Gastroesophageal sphincter (tissue), 3 donors: Measurements from ENCODE around the gene LGALS8.

ENCODE experiments used
- EP300 ChIP-seq: sonication (generic); formaldehyde crosslinking; IDR thresholded peaks from one replicate; pipeline ENCODE4 v1.6.1; 2017; ENCODE audit warnings: antibody characterized with exemption, mild to moderate bottlenecking
- TF ChIP-seq, protein P1 (sequence below), 4 experiments: fragments of 200-600 bp in 2 of 4; fragments of 450-650 bp in 2 of 4; sonication (generic) in 1 of 4; IDR thresholded peaks; one replicate each; pipeline ENCODE4 v1.5.1; 2017 to 2019; ENCODE audit warnings: antibody characterized with exemption in 4 of 4, mild to moderate bottlenecking in 2 of 4, moderate library complexity in 2 of 4

GRCh38 chr1:236532850-236533249, 9.1 kb downstream of the LGALS8 start:
- TF ChIP-seq, protein P1, sequence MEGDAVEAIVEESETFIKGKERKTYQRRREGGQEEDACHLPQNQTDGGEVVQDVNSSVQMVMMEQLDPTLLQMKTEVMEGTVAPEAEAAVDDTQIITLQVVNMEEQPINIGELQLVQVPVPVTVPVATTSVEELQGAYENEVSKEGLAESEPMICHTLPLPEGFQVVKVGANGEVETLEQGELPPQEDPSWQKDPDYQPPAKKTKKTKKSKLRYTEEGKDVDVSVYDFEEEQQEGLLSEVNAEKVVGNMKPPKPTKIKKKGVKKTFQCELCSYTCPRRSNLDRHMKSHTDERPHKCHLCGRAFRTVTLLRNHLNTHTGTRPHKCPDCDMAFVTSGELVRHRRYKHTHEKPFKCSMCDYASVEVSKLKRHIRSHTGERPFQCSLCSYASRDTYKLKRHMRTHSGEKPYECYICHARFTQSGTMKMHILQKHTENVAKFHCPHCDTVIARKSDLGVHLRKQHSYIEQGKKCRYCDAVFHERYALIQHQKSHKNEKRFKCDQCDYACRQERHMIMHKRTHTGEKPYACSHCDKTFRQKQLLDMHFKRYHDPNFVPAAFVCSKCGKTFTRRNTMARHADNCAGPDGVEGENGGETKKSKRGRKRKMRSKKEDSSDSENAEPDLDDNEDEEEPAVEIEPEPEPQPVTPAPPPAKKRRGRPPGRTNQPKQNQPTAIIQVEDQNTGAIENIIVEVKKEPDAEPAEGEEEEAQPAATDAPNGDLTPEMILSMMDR (IDR thresholded peaks at IDR 0.05) = no peak
- no peak for TF ChIP-seq EP300
